BJ (cell line): ENCODE data around the gene CAPZA3. TPM values are rescaled to one million over a fixed set of nuclear protein-coding genes. Genes with fewer than 3 reads are reported as not detected.
"Not testable (repeated sequence)": the region's sequence is repeated elsewhere in the genome, so short reads cannot be mapped to it uniquely, and the experiment has no call there.

Experiments used
- CTCF ChIA-PET: fragments of 350-600 bp; formaldehyde crosslinking; extraction: SDS; loops from one replicate; lab custom pipeline; 2021; ENCODE audit warnings: antibody characterized with exemption, inconsistent platforms; lab: Yijun Ruan, JAX
- POLR2A ChIA-PET: fragments of 300-600 bp; sonication (Branson Sonifier 250); formaldehyde crosslinking; extraction: SDS; loops from one replicate; lab custom pipeline; 2021; ENCODE audit warnings: antibody characterized with exemption; lab: Charles Lee
- DNase-seq: peaks from one replicate; pipeline ENCODE4 v3.0.0-alpha.2; 2011; ENCODE audit warnings: low read depth
- H3K27me3 ChIP-seq: 2 replicates; pipeline ENCODE4 v1.6.0; 2011; ENCODE audit warnings: low read length; ENCODE audit not compliant: control insufficient read depth, insufficient read depth
- H3K36me3 ChIP-seq: 2 replicates; pipeline ENCODE4 v1.5.1; 2011; ENCODE audit warnings: low read length; ENCODE audit not compliant: control insufficient read depth, insufficient read depth
- H3K4me3 ChIP-seq: 2 replicates; pipeline ENCODE4 v1.5.1; 2011; ENCODE audit warnings: low read depth, mild to moderate bottlenecking, control low read depth, low read length
- CTCF ChIP-seq: IDR thresholded peaks from 2 replicates; pipeline ENCODE4 v1.5.1; 2011; ENCODE audit warnings: low read depth, mild to moderate bottlenecking, control low read depth, inconsistent platforms, low read length, moderate library complexity; ENCODE audit not compliant: insufficient read depth
- polyA minus RNA-seq: library from RNA; depleted of rRNA, polyadenylated mRNA; stranded (reverse); fragments of >200 nt; gene quantifications from 2 replicates; pipeline ENCODE4 v1.2.3, GENCODE V29; 2011; rRNA and poly(A)+ RNA removed
- polyA plus RNA-seq: library from polyadenylated mRNA; depleted of rRNA; stranded (reverse); fragments of >200 nt; gene quantifications from 2 replicates; pipeline ENCODE4 v1.2.3, GENCODE V29; 2011; rRNA removed

Gene CAPZA3, protein sequence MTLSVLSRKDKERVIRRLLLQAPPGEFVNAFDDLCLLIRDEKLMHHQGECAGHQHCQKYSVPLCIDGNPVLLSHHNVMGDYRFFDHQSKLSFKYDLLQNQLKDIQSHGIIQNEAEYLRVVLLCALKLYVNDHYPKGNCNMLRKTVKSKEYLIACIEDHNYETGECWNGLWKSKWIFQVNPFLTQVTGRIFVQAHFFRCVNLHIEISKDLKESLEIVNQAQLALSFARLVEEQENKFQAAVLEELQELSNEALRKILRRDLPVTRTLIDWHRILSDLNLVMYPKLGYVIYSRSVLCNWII
- not detected in 2 replicates for polyA plus RNA-seq
- polyA minus RNA-seq = not detected in 2 replicates

DNA sequence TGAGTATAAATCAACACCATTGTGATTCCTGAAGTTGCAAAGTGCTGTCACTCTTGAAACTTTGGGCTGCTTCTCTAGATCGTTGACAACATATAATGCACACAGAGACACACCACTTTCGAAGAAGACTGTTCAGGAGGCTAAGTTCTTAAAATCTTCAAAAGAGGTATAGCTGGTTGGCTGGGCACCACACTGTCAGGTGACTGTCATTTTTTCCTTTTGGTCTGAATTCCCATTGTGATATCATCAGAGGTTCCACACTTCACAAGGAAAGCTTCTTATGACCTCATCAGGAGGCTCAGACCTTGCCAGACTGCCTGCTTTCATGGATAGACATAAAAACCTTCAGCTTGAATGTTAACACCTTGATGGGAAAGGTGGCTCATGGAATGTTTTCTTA lies at the start of gene CAPZA3, which contains the start of gene PLCZ1:
CAPZA3 (plus strand) TSS at position 301 of the 400 bp plus-strand sequence. CDS start 150 bp downstream, outside the sequence.
PLCZ1 (minus strand) TSS at position 194 of the 400 bp plus-strand sequence. CDS start 641 bp downstream, outside the sequence.
- no peak within 1 kb of the TSS for H3K4me3 ChIP-seq
- ChIA-PET POLR2A (no interaction called here), CTCF (interaction anchor here (0.5 kb wide), 1 partner anchor 12 kb away, joined by 3 read pairs; no protein-coding TSS in a partner anchor)
- no peaks in the 10 kb centered on the region for H3K36me3 ChIP-seq
- DNase-seq = no peak
- TF ChIP-seq CTCF = no peak
- H3K27me3 ChIP-seq = no peaks in the 10 kb centered on the region

GRCh38 chr12:18689771-18690170 lies 48.1 kb upstream of the CAPZA3 start:
- Histone ChIP-seq H3K4me3 (no peak overlapping the region), H3K27me3 (no peaks in the 10 kb centered on the region), H3K36me3 (no peaks in the 10 kb centered on the region)
- POLR2A ChIA-PET = no interaction called here
- no peak for TF ChIP-seq CTCF
- DNase-seq = no peak
- CTCF ChIA-PET = no interaction called here

- Histone ChIP-seq H3K4me3 (no peak overlapping the region), H3K36me3 (no peaks in the 10 kb centered on the region), H3K27me3 (no peaks in the 10 kb centered on the region)
- no peak for TF ChIP-seq CTCF
- DNase-seq = peak; percentile 41
- CTCF ChIA-PET = no interaction called here
- POLR2A ChIA-PET = no interaction called here
These were observed 47.3 kb upstream of the CAPZA3 start for GRCh38 chr12:18690653-18691052.

DNA sequence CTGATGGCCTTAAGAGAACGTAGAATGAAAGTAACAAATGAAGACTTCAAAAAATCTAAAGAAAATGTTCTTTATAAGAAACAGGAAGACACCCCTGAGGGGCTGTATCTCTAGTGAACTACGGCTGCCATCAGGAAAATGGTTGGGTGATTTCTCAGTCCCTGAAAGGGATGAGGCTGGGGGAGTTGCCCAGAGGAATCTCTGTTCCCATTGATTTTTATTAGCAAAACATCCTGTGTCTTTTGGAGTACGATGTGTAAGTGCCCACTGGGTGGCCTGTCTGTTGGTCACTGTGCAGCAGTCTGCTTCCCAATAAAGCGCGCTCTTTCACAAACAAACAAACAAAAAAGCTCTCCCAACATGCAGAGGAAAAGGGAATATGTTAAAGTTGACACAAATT lies 43.9 kb upstream of the CAPZA3 start:
- H3K36me3 ChIP-seq, H3K4me3 ChIP-seq, CTCF ChIA-PET, H3K27me3 ChIP-seq, DNase-seq, POLR2A ChIA-PET: not testable (repeated sequence)

GRCh38 chr12:18696971-18697602 lies 40.8 kb upstream of the CAPZA3 start:
- Histone ChIP-seq H3K36me3 (no peaks in the 10 kb centered on the region), H3K4me3 (no peak overlapping the region), H3K27me3 (no peaks in the 10 kb centered on the region)
- TF ChIP-seq CTCF = no peak
- CTCF ChIA-PET = no interaction called here
- DNase-seq = no peak
- POLR2A ChIA-PET = no interaction called here
